Endothelial cell of umbilical vein (primary cell): ENCODE measurements around the gene CIBAR2. TPM values are rescaled to one million over a fixed set of nuclear protein-coding genes. Genes with fewer than 3 reads are reported as not detected.

ENCODE experiments used
- BruUV-seq: library from RNA; stranded (reverse); fragments of 400-500 nt; replicated peaks from 2 replicates; lab custom pipeline; 2021; lab: Mats Ljungman, UMichigan
- CTCF ChIA-PET: fragments of 300-600, 350-600 bp; sonication (Branson Sonifier 250); formaldehyde crosslinking; loops from one replicate; lab custom pipeline; 2021; ENCODE audit warnings: antibody characterized with exemption, inconsistent platforms; lab: Charles Lee
- POLR2A ChIA-PET: fragments of 300-600, 350-600 bp; sonication (Branson Sonifier 250); formaldehyde crosslinking; loops from one replicate; lab custom pipeline; 2021; ENCODE audit warnings: antibody characterized with exemption, inconsistent platforms; lab: Charles Lee
- DNase-seq: peaks from one replicate; pipeline ENCODE4 v3.0.0-alpha.2; 2011; ENCODE audit warnings: low read depth, low spot score
- FAIRE-seq: peaks from 2 replicates; lab custom pipeline; 2011; peaks lifted over from hg19 to GRCh38; lab: Jason Lieb, UNC
- H2AFZ ChIP-seq: 2 replicates; pipeline ENCODE4 v1.6.0; 2012; ENCODE audit warnings: low read depth, low read length, control low read depth, inconsistent platforms
- H3K27ac ChIP-seq: 2 replicates; pipeline ENCODE4 v1.5.1; 2011; ENCODE audit warnings: low read depth, mild to moderate bottlenecking, control low read depth, low read length, moderate library complexity; ENCODE audit not compliant: insufficient read depth
- H3K27me3 ChIP-seq, 2 experiments: 2 replicates each; pipeline versions ENCODE4 v1.6.0 to v1.6.1; 2011; ENCODE audit warnings: low read length in 2 of 2, mixed read lengths in 1 of 2; ENCODE audit not compliant: control insufficient read depth in 2 of 2, insufficient read depth in 2 of 2
- H3K36me3 ChIP-seq, 2 experiments: 2 replicates in 1 of 2; 3 replicates in 1 of 2; pipeline ENCODE4 v1.5.1; 2011; ENCODE audit warnings: low read length in 2 of 2, mild to moderate bottlenecking in 1 of 2, moderate library complexity in 1 of 2; ENCODE audit not compliant: control insufficient read depth in 2 of 2, insufficient read depth in 2 of 2; ENCODE audit errors: extremely low read depth in 1 of 2
- H3K4me1 ChIP-seq: 3 replicates; pipeline ENCODE4 v1.5.1; 2011; ENCODE audit warnings: mild to moderate bottlenecking, low read length; ENCODE audit not compliant: control insufficient read depth, insufficient read depth; ENCODE audit errors: extremely low read depth
- H3K4me2 ChIP-seq: 2 replicates; pipeline ENCODE4 v1.6.1; 2011; ENCODE audit warnings: low read length, control low read depth, mixed read lengths; ENCODE audit not compliant: insufficient read depth
- H3K4me3 ChIP-seq, 3 experiments: fragments of 200-600 bp in 1 of 3; sonication (generic), shearing (Covaris generic) in 1 of 3; replicated peaks in 1 of 3; 2 replicates each; pipeline ENCODE4 v1.5.1; 2011 to 2016; ENCODE audit warnings: control low read depth in 3 of 3, low read length in 3 of 3, mild to moderate bottlenecking in 2 of 3, inconsistent platforms in 1 of 3, low read depth in 1 of 3, moderate library complexity in 1 of 3; ENCODE audit not compliant: insufficient read depth in 1 of 3
- H3K79me2 ChIP-seq: 2 replicates; pipeline ENCODE4 v1.6.0; 2012; ENCODE audit warnings: low read length, inconsistent platforms; ENCODE audit not compliant: control insufficient read depth, insufficient read depth
- H3K9ac ChIP-seq: replicated peaks from 2 replicates; pipeline ENCODE3; 2011; ENCODE audit warnings: low read length, control low read depth; ENCODE audit not compliant: insufficient read depth; ENCODE audit errors: extremely low read depth
- H3K9me1 ChIP-seq: replicated peaks from 3 replicates; pipeline ENCODE4 v1.6.0; 2011; ENCODE audit warnings: mild to moderate bottlenecking, low read length; ENCODE audit not compliant: control insufficient read depth, insufficient read depth; ENCODE audit errors: extremely low read depth
- H3K9me3 ChIP-seq: replicated peaks from 2 replicates; pipeline ENCODE4 v1.5.1; 2012; ENCODE audit warnings: low read length, inconsistent platforms; ENCODE audit not compliant: control insufficient read depth, insufficient read depth
- H4K20me1 ChIP-seq: replicated peaks from 2 replicates; pipeline ENCODE3; 2011; ENCODE audit warnings: mild to moderate bottlenecking, low read length; ENCODE audit not compliant: control insufficient read depth, insufficient read depth; ENCODE audit errors: extremely low read depth
- EZH2 ChIP-seq: IDR thresholded peaks from 2 replicates; pipeline ENCODE4 v1.6.1; 2012; ENCODE audit warnings: borderline replicate concordance, low read depth, mild to moderate bottlenecking, moderate library complexity, low read length, inconsistent platforms; ENCODE audit not compliant: severe bottlenecking
- FOS ChIP-seq: IDR thresholded peaks from 2 replicates; pipeline ENCODE4 v1.6.1; 2011; ENCODE audit warnings: mild to moderate bottlenecking, low read length, moderate library complexity, borderline replicate concordance; ENCODE audit not compliant: insufficient read depth
- GATA2 ChIP-seq: IDR thresholded peaks from 2 replicates; pipeline ENCODE4 v1.7.0; 2011; ENCODE audit warnings: low read depth, mild to moderate bottlenecking, moderate library complexity, mixed read lengths, low read length; ENCODE audit not compliant: insufficient read length, insufficient read depth
- JUN ChIP-seq: IDR thresholded peaks from 2 replicates; pipeline ENCODE4 v1.6.1; 2011; ENCODE audit warnings: borderline replicate concordance, low read depth; ENCODE audit not compliant: insufficient read length, insufficient read depth
- MYC ChIP-seq: IDR thresholded peaks from one replicate; pipeline ENCODE4 v1.6.1; 2011; ENCODE audit warnings: mild to moderate bottlenecking, low read depth, low read length
- POLR2A ChIP-seq: IDR thresholded peaks from 2 replicates; pipeline ENCODE4 v1.6.1; 2012; ENCODE audit warnings: low read depth, mild to moderate bottlenecking, control low read depth, low read length
- POLR2AphosphoS5 ChIP-seq: IDR thresholded peaks from 2 replicates; pipeline ENCODE4 v1.6.1; 2012; ENCODE audit warnings: low read depth, mild to moderate bottlenecking, control low read depth, low read length, moderate library complexity; ENCODE audit not compliant: insufficient read depth
- dilution Hi-C: fragments of 300-500 bp; cut with MboI; formaldehyde crosslinking; loops from one replicate; pipeline ENCODE4 v1.15.0; 2019; ENCODE audit warnings: low sequenced_read_pairs; ENCODE audit not compliant: extremely low pct_ligation_motif_present
- intact Hi-C: fragments of 100-400 bp; cut with micrococcal nuclease; formaldehyde crosslinking; loops from one replicate; pipeline ENCODE4 v1.10.0; 2022
- polyA plus RNA-seq, 4 experiments: library from polyadenylated mRNA; depleted of rRNA in 3 of 4; stranded (reverse) in 3 of 4; unstranded in 1 of 4; fragments of >200 nt; gene quantifications; 2 replicates each; pipeline versions ENCODE4 v1.2.1 to v1.2.3, GENCODE V29; 2011 to 2012; ENCODE audit warnings: missing spikeins in 1 of 4
- total RNA-seq: library from RNA; stranded (reverse); gene quantifications from 2 replicates; pipeline ENCODE4 v1.2.3, GENCODE V29; 2021
- TF ChIP-seq, protein P1 (sequence below): IDR thresholded peaks from 2 replicates; pipeline ENCODE4 v1.6.1; 2011; ENCODE audit not compliant: insufficient read depth, insufficient read length
- TF ChIP-seq, protein P2 (sequence below), 2 donors: IDR thresholded peaks; 1 replicate in 1 of 2; 2 replicates in 1 of 2; pipeline ENCODE4 v1.5.1; 2011; ENCODE audit warnings: low read length in 2 of 2, mild to moderate bottlenecking in 2 of 2, moderate library complexity in 2 of 2, control low read depth in 1 of 2, inconsistent platforms in 1 of 2, low read depth in 1 of 2; ENCODE audit not compliant: insufficient read depth in 1 of 2; ENCODE audit errors: extremely low read depth in 1 of 2

The CIBAR2 gene
- total and polyA plus RNA-seq, 2 donors (not counting 3 experiments of a cell fraction or from before 2014, with no cell fraction given): 0.07 TPM; not detected in 1

DNA sequence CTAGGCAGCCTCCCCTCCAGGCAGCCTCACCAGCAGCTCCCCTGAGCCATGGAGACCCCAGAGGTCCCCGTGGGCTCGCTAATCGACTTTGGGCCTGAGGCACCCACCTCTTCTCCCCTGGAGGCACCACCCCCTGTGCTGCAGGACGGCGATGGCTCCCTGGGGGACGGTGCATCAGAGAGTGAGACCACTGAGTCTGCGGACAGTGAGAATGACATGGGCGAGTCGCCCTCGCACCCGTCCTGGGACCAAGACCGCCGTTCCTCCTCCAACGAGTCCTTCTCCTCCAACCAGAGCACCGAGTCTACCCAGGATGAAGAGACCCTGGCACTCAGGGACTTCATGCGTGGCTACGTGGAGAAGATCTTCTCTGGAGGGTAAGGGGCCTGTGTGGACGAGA is 45.2 kb downstream of the CIBAR2 start:
- FAIRE-seq: no peak
- ChIA-PET POLR2A (no interaction called here), CTCF (interaction anchor here (0.6 to 1.0 kb wide), 3 partner anchors 11 to 13 kb away, joined by 3 to 5 read pairs (median 3); no protein-coding TSS in a partner anchor)
- no peaks in the 10 kb centered on the region for H3K27me3 ChIP-seq
- H3K79me2 ChIP-seq: no peaks in the 10 kb centered on the region
- no peak overlapping the region for H3K27ac ChIP-seq
- no peaks in the 10 kb centered on the region for H3K36me3 ChIP-seq
- no peaks in the 10 kb centered on the region for H4K20me1 ChIP-seq
- peaks cover 3% of the 10 kb centered on the region for H3K4me1 ChIP-seq
- H3K4me2 ChIP-seq: no peak overlapping the region
- no peak overlapping the region for H3K4me3 ChIP-seq
- TF ChIP-seq GATA2: no peak
- TF ChIP-seq FOS: no peak
- TF ChIP-seq EZH2: no peak
- TF ChIP-seq, protein P1, sequence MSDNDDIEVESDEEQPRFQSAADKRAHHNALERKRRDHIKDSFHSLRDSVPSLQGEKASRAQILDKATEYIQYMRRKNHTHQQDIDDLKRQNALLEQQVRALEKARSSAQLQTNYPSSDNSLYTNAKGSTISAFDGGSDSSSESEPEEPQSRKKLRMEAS: no peak
- TF ChIP-seq MYC: no peak
- no peak for TF ChIP-seq JUN
- no peak for TF ChIP-seq POLR2AphosphoS5
- TF ChIP-seq, protein P2, sequence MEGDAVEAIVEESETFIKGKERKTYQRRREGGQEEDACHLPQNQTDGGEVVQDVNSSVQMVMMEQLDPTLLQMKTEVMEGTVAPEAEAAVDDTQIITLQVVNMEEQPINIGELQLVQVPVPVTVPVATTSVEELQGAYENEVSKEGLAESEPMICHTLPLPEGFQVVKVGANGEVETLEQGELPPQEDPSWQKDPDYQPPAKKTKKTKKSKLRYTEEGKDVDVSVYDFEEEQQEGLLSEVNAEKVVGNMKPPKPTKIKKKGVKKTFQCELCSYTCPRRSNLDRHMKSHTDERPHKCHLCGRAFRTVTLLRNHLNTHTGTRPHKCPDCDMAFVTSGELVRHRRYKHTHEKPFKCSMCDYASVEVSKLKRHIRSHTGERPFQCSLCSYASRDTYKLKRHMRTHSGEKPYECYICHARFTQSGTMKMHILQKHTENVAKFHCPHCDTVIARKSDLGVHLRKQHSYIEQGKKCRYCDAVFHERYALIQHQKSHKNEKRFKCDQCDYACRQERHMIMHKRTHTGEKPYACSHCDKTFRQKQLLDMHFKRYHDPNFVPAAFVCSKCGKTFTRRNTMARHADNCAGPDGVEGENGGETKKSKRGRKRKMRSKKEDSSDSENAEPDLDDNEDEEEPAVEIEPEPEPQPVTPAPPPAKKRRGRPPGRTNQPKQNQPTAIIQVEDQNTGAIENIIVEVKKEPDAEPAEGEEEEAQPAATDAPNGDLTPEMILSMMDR (IDR thresholded peaks at IDR 0.05; ENCODE audit: extremely low read depth in 1 of 2, insufficient read depth in 1 of 2, low read depth in 1 of 2, low read length in 2 of 2): no peak
- TF ChIP-seq POLR2A: no peak
- intact Hi-C loops (no loop called here), dilution Hi-C loops (no loop called here)
- no peak overlapping the region for H2AFZ ChIP-seq
- H3K9ac ChIP-seq: no peak overlapping the region
- no TSS peak for BruUV-seq
- H3K9me3 ChIP-seq: no peaks in the 10 kb centered on the region
- H3K9me1 ChIP-seq: no peaks in the 10 kb centered on the region
- DNase-seq: no peak
